ENCODE results near the gene MAX.

MAX gene

GRCh38 chr14:65102441-65103149, at the start of gene MAX:
Gene MAX (minus strand): TSS chr14:65102517. CDS start chr14:65102339, 178 bp downstream.
- peak; percentile 98 for DNase-seq (ENCODE audit: low spot score)

- DNase-seq (ENCODE audit: low spot score), result no peak
Observed at GRCh38 chr14:65151609-65151956, 49.3 kb upstream of the MAX start.

GRCh38 chr14:65150898-65151608, 48.7 kb upstream of the MAX start:
- no peak for DNase-seq (ENCODE audit: low spot score)

GRCh38 chr14:65149116-65149515, 46.8 kb upstream of the MAX start:
- no peak for DNase-seq (ENCODE audit: low spot score)

GRCh38 chr14:65144170-65144569, 41.9 kb upstream of the MAX start:
- DNase-seq (ENCODE audit: low spot score), result no peak

- DNase-seq (ENCODE audit: low spot score), result no peak
Observed at GRCh38 chr14:65142914-65143625, 40.8 kb upstream of the MAX start.

- DNase-seq (ENCODE audit: low spot score), result no peak
Observed at GRCh38 chr14:65142429-65142828, 40.1 kb upstream of the MAX start.

- DNase-seq (ENCODE audit: low spot score), result no peak
Observed at GRCh38 chr14:65141523-65141922, 39.2 kb upstream of the MAX start.

GRCh38 chr14:65137648-65138307, 35.5 kb upstream of the MAX start:
- no peak for DNase-seq (ENCODE audit: low spot score)

- peak; percentile 52 for DNase-seq (ENCODE audit: low spot score)
Observed at GRCh38 chr14:65134651-65135579, 32.6 kb upstream of the MAX start.

GRCh38 chr14:65132855-65133254, 30.5 kb upstream of the MAX start:
- no peak for DNase-seq (ENCODE audit: low spot score)

- peak; percentile 99 for DNase-seq (ENCODE audit: low spot score)
Observed at GRCh38 chr14:65131301-65131701, 29.0 kb upstream of the MAX start.

GRCh38 chr14:65128096-65128495, 25.8 kb upstream of the MAX start:
- DNase-seq (ENCODE audit: low spot score), result no peak

GRCh38 chr14:65117769-65118745, 15.7 kb upstream of the MAX start:
- DNase-seq (ENCODE audit: low spot score), result no peak

GRCh38 chr14:65115615-65116014, 13.3 kb upstream of the MAX start:
- no peak for DNase-seq (ENCODE audit: low spot score)

- DNase-seq (ENCODE audit: low spot score), result no peak
Observed at GRCh38 chr14:65110525-65110924, 8.2 kb upstream of the MAX start.

- DNase-seq (ENCODE audit: low spot score), result no peak
Observed at GRCh38 chr14:65109357-65109756, 7.0 kb upstream of the MAX start.

GRCh38 chr14:65107200-65107599, 4.9 kb upstream of the MAX start:
- no peak for DNase-seq (ENCODE audit: low spot score)

- DNase-seq (ENCODE audit: low spot score), result no peak
Observed at GRCh38 chr14:65106736-65107135, 4.4 kb upstream of the MAX start.

GRCh38 chr14:65106316-65106715, 4.0 kb upstream of the MAX start:
- DNase-seq (ENCODE audit: low spot score), result no peak
